H1 (cell line): ENCODE results near the gene THSD1. TPM values are rescaled to one million over a fixed set of nuclear protein-coding genes. Genes with fewer than 3 reads are reported as not detected.

ENCODE experiments used
- ATF3 ChIP-seq: IDR thresholded peaks from 2 replicates; pipeline ENCODE4 v1.6.1; 2011; ENCODE audit warnings: low read depth, mild to moderate bottlenecking, low read length; ENCODE audit not compliant: insufficient read depth
- CBX8 ChIP-seq: fragments of 300-800, 300-1000 bp; sonication (generic); IDR thresholded peaks from 2 replicates; pipeline ENCODE4 v1.7.1; 2016; ENCODE audit warnings: low read depth, low read length, borderline replicate concordance
- GTF2F1 ChIP-seq: IDR thresholded peaks from 2 replicates; pipeline ENCODE4 v1.6.1; 2012; ENCODE audit warnings: low read depth, low read length, improper control_type of control experiment, borderline replicate concordance
- HDAC6 ChIP-seq: IDR thresholded peaks from one replicate; pipeline ENCODE4 v1.7.1; 2012; ENCODE audit warnings: low read depth, mild to moderate bottlenecking, inconsistent platforms, low read length, moderate library complexity
- JUN ChIP-seq: IDR thresholded peaks from 2 replicates; pipeline ENCODE4 v1.6.1; 2011; ENCODE audit warnings: low read depth, mild to moderate bottlenecking, improper control_type of control experiment, low read length
- POLR2AphosphoS5 ChIP-seq: IDR thresholded peaks from 2 replicates; pipeline ENCODE4 v1.6.1; 2011; ENCODE audit warnings: low read depth, low read length
- RNF2 ChIP-seq: fragments of 200-900, 300-1000 bp; sonication (generic); IDR thresholded peaks from 2 replicates; pipeline ENCODE4 v1.7.1; 2016; ENCODE audit warnings: borderline replicate concordance, low read depth, mild to moderate bottlenecking, antibody characterized with exemption, low read length; ENCODE audit not compliant: poor library complexity, severe bottlenecking; ENCODE audit errors: missing control alignments
- polyA plus RNA-seq, 7 experiments: library from polyadenylated mRNA; depleted of rRNA in 3 of 7; stranded (reverse) in 5 of 7; unstranded in 2 of 7; fragments of >200 nt in 5 of 7; fragments of 200-250 nt in 2 of 7; gene quantifications; 1 replicate in 5 of 7; 2 replicates in 1 of 7; 4 replicates in 1 of 7; pipeline versions ENCODE4 v1.2.1 to v1.2.3, GENCODE V29; 2011 to 2013; ENCODE audit warnings: missing spikeins in 2 of 7, mixed read lengths in 2 of 7
- total RNA-seq: library from RNA; stranded (reverse); fragmentation: NEBNext Ultra II Directional; extraction: Animal tissue kit (Norgen Biotek cat#: 25700); gene quantifications from 2 replicates; pipeline ENCODE4 v1.2.1, GENCODE V29; 2021

The THSD1 gene
- total and polyA plus RNA-seq, 2 of the 8 experiments (the other 6 are each of a cell fraction or from before 2014, with no cell fraction given): 0.17 to 0.35 TPM

- TF ChIP-seq GTF2F1 (no peak), JUN (no peak), CBX8 (no peak), POLR2AphosphoS5 (no peak), HDAC6 (no peak), RNF2 (no peak), ATF3 (no peak)
Observed at GRCh38 chr13:52447815-52448552, 42.0 kb upstream of the THSD1 start (continued).
